H1 (cell line): ENCODE results near the gene KCNE3.

ENCODE experiments used
- CBX5 ChIP-seq: fragments of 300-800, 300-1000 bp; sonication (generic); IDR thresholded peaks from 2 replicates; pipeline ENCODE4 v1.7.1; 2016; ENCODE audit warnings: antibody characterized with exemption, low read length, low read depth
- CHD2 ChIP-seq: IDR thresholded peaks from 2 replicates; pipeline ENCODE4 v1.6.1; 2012; ENCODE audit warnings: low read length, improper control_type of control experiment
- CTCF ChIP-seq, 3 experiments: IDR thresholded peaks; 1 replicate in 2 of 3; 2 replicates in 1 of 3; pipeline versions ENCODE4 v1.5.1 to v1.6.1; 2011; ENCODE audit warnings: low read length in 3 of 3, mild to moderate bottlenecking in 3 of 3, inconsistent platforms in 2 of 3, low read depth in 1 of 3, moderate library complexity in 1 of 3; ENCODE audit not compliant: insufficient read depth in 1 of 3; ENCODE audit errors: control extremely low read depth in 1 of 3
- EZH2 ChIP-seq: fragments of 200-600 bp; sonication (generic); IDR thresholded peaks from 2 replicates; pipeline ENCODE4 v1.7.1; 2012; ENCODE audit warnings: low read depth, mild to moderate bottlenecking, moderate library complexity, low read length, inconsistent platforms; ENCODE audit not compliant: severe bottlenecking
- GABPA ChIP-seq: IDR thresholded peaks from 2 replicates; pipeline ENCODE4 v1.6.1; 2011; ENCODE audit warnings: mild to moderate bottlenecking, low read length, moderate library complexity, borderline replicate concordance; ENCODE audit not compliant: insufficient read depth
- GTF2F1 ChIP-seq: IDR thresholded peaks from 2 replicates; pipeline ENCODE4 v1.6.1; 2012; ENCODE audit warnings: low read depth, low read length, improper control_type of control experiment, borderline replicate concordance
- KDM1A ChIP-seq: fragments of 200-600, 300-600 bp; sonication (generic); IDR thresholded peaks from 2 replicates; pipeline ENCODE4 v1.7.1; 2016; ENCODE audit warnings: mild to moderate bottlenecking, low read length, borderline replicate concordance
- MAFK ChIP-seq: IDR thresholded peaks from 2 replicates; pipeline ENCODE4 v1.6.1; 2012; ENCODE audit warnings: low read depth, mild to moderate bottlenecking, improper control_type of control experiment, low read length
- POLR2A ChIP-seq, 2 experiments: IDR thresholded peaks; 1 replicate in 1 of 2; 2 replicates in 1 of 2; pipeline ENCODE4 v1.6.1; 2011; ENCODE audit warnings: low read depth in 2 of 2, low read length in 2 of 2, mild to moderate bottlenecking in 2 of 2; ENCODE audit errors: control extremely low read depth in 1 of 2
- SIN3A ChIP-seq, 2 experiments: IDR thresholded peaks in 1 of 2; conservative IDR thresholded peaks in 1 of 2; 2 replicates each; pipeline ENCODE4 v1.6.1; 2011 to 2012; ENCODE audit warnings: low read length in 2 of 2, improper control_type of control experiment in 1 of 2, low read depth in 1 of 2, mild to moderate bottlenecking in 1 of 2
- SP1 ChIP-seq: IDR thresholded peaks from 2 replicates; pipeline ENCODE4 v1.6.1; 2011; ENCODE audit warnings: low read depth, low read length
- SRF ChIP-seq: IDR thresholded peaks from 2 replicates; pipeline ENCODE4 v1.6.1; 2011; ENCODE audit warnings: mild to moderate bottlenecking, low read depth, low read length, moderate library complexity
- TBP ChIP-seq: IDR thresholded peaks from 2 replicates; pipeline ENCODE4 v1.6.1; 2011; ENCODE audit warnings: low read depth, low read length, improper control_type of control experiment
- ZNF274 ChIP-seq: IDR thresholded peaks from 2 replicates; pipeline ENCODE4 v1.7.0; 2012; ENCODE audit warnings: low read length, borderline replicate concordance; ENCODE audit errors: extremely low read depth

- TF ChIP-seq CTCF (IDR thresholded peaks at IDR 0.05; ENCODE audit: control extremely low read depth in 1 of 3, insufficient read depth in 1 of 3, low read depth in 1 of 3, low read length in 3 of 3) (no peak), POLR2A (IDR thresholded peaks at IDR 0.05; ENCODE audit: control extremely low read depth in 1 of 2, low read depth in 2 of 2, low read length in 2 of 2) (no peak), TBP (no peak), GTF2F1 (no peak), CBX5 (no peak), CHD2 (no peak), SRF (no peak), EZH2 (no peak), KDM1A (no peak), ZNF274 (no peak), SP1 (no peak), GABPA (no peak), MAFK (no peak), SIN3A (conservative IDR thresholded peaks at IDR 0.05 in 1 of 2, IDR thresholded peaks at IDR 0.05 in 1 of 2; ENCODE audit: low read depth in 1 of 2, low read length in 2 of 2) (no peak)
Observed at GRCh38 chr11:74471668-74472429, 4.5 kb upstream of the KCNE3 start.
